Ovary (tissue), 9 donors: ENCODE results near the gene CFAP299. TPM values are rescaled to one million over a fixed set of nuclear protein-coding genes. Genes with fewer than 3 reads are reported as not detected.

Experiments
- DNase-seq, 5 donors: peaks; one replicate each; pipeline ENCODE4 v3.0.0-alpha.2; 2019 to 2020
- H3K27ac ChIP-seq, 2 donors: fragments of 200-600 bp; one replicate each; pipeline versions ENCODE4 v1.5.1 to v1.8.0; 2019 to 2022
- H3K27me3 ChIP-seq: fragments of 200-600 bp; one replicate; pipeline ENCODE4 v1.8.0; 2022
- H3K36me3 ChIP-seq: fragments of 200-600 bp; sonication (generic); one replicate; pipeline ENCODE4 v1.5.1; 2019
- H3K4me1 ChIP-seq: one replicate; pipeline ENCODE4 v1.8.1; 2013; ENCODE audit warnings: mild to moderate bottlenecking, moderate library complexity; ENCODE audit not compliant: insufficient read depth
- H3K4me3 ChIP-seq: fragments of 200-600 bp; sonication (generic); one replicate; pipeline ENCODE4 v1.5.1; 2017
- H3K9me3 ChIP-seq, 2 donors: fragments of 200-600 bp in 1 of 2; sonication (generic) in 1 of 2; one replicate each; pipeline versions ENCODE4 v1.5.1 to v1.8.1; 2013 to 2019; ENCODE audit warnings: mild to moderate bottlenecking in 1 of 2, moderate library complexity in 1 of 2
- CTCF ChIP-seq, 3 donors: fragments of 450-650 bp in 2 of 3; fragments of 200-600 bp in 1 of 3; IDR thresholded peaks; one replicate each; pipeline versions ENCODE4 v1.5.1 to v1.8.0; 2016 to 2022; ENCODE audit warnings: antibody characterized with exemption in 3 of 3, mild to moderate bottlenecking in 1 of 3
- EP300 ChIP-seq: sonication (generic); formaldehyde crosslinking; IDR thresholded peaks from one replicate; pipeline ENCODE4 v1.6.1; 2017; ENCODE audit warnings: antibody characterized with exemption
- POLR2A ChIP-seq: fragments of 450-650 bp; IDR thresholded peaks from one replicate; pipeline ENCODE4 v1.6.1; 2017; ENCODE audit warnings: antibody characterized with exemption, mild to moderate bottlenecking, moderate library complexity
- WGBS, 3 donors: extraction: QIAGEN DNeasy Blood & Tissue Kit in 1 of 3; methylation state at CpG; one replicate each; pipeline versions ENCODE4 v1.1.5 to v1.1.7; 2013 to 2017; 5-methylcytosine and 5-hydroxymethylcytosine counted together
- intact Hi-C, 4 donors: fragments of 100-400 bp; cut with DNase I; formaldehyde crosslinking; loops; one replicate each; pipeline versions ENCODE4 v1.11.0 to v1.15.1; 2022 to 2023
- polyA plus RNA-seq, 2 donors: library from polyadenylated mRNA; stranded (reverse); fragments of 200-250 nt in 1 of 2; fragments of 350-450 nt in 1 of 2; fragmentation: Illumina TruSeq in 1 of 2; extraction: RNeasy Lipid Tissue Mini Kit (QIAGEN cat#74804) in 1 of 2; gene quantifications; one replicate each; pipeline ENCODE4 v1.2.3, GENCODE V29; 2013 to 2014
- total RNA-seq, 7 donors: library from RNA; depleted of rRNA in 2 of 7; stranded (reverse); fragments of >200 nt in 2 of 7; fragmentation: NEBNext Ultra II Directional in 3 of 7; extraction: Animal tissue kit (Norgen Biotek cat#: 25700) in 3 of 7; gene quantifications; one replicate each; pipeline versions ENCODE4 v1.1.0 to v1.2.4, GENCODE V29; 2016 to 2023
- donor health status: DM: no; HTN: no; CAD: no; lungs with moderate emphysema.
- donor health status: DM: no; HTN: no; CAD: no.
- donor health status: Bipolar disorder and iron deficiency.
- donor health status: DM: yes; HTN: yes; CAD: no.
- donor health status: DM: no; HTN: no; CAD: no.
- donor health status: DM: yes; HTN: yes; CAD: no.

CFAP299 gene
- total and polyA plus RNA-seq, 9 donors = 0.32 to 17.0 (median 0.97) TPM; not detected in 2

GRCh38 chr4:80840396-80840795 is 504.9 kb downstream of the CFAP299 start:
- TF ChIP-seq CTCF (IDR thresholded peaks at IDR 0.05) = no peak
- no peak for TF ChIP-seq EP300
- TF ChIP-seq POLR2A = no peak
- WGBS, 3 donors = 10 to 49% (median 11%) methylated on average over 1 of the region's 1 CpG
- Histone ChIP-seq H3K9me3 (no peaks in the 10 kb centered on the region), H3K27ac (no peak overlapping the region), H3K4me3 (no peak overlapping the region), H3K27me3 (no peaks in the 10 kb centered on the region), H3K36me3 (no peaks in the 10 kb centered on the region), H3K4me1 (peaks cover 2% of the 10 kb centered on the region)
- intact Hi-C loops = no loop called here
- DNase-seq = no peak

GRCh38 chr4:80841587-80842281 is 506.2 kb downstream of the CFAP299 start:
- Histone ChIP-seq H3K4me1 (peaks cover 2% of the 10 kb centered on the region), H3K4me3 (no peak overlapping the region), H3K36me3 (no peaks in the 10 kb centered on the region), H3K9me3 (no peaks in the 10 kb centered on the region), H3K27ac (no peak overlapping the region), H3K27me3 (no peaks in the 10 kb centered on the region)
- DNase-seq = no peak
- intact Hi-C loops = no loop called here
- WGBS, 3 donors = 81 to 92% (median 89%) methylated on average over 2 of the region's 2 CpGs
- TF ChIP-seq POLR2A (no peak), CTCF (IDR thresholded peaks at IDR 0.05) (no peak), EP300 (no peak)

GRCh38 chr4:80846210-80846609 is 510.7 kb downstream of the CFAP299 start:
- H3K4me1 ChIP-seq = peaks cover 2% of the 10 kb centered on the region
- TF ChIP-seq CTCF (IDR thresholded peaks at IDR 0.05) (no peak), POLR2A (no peak), EP300 (no peak)
- no peak for DNase-seq
- H3K36me3 ChIP-seq = no peaks in the 10 kb centered on the region
- H3K9me3 ChIP-seq = no peaks in the 10 kb centered on the region
- no peaks in the 10 kb centered on the region for H3K27me3 ChIP-seq
- no peak overlapping the region for H3K27ac ChIP-seq
- H3K4me3 ChIP-seq = no peak overlapping the region
- intact Hi-C loops = no loop called here

GRCh38 chr4:80852061-80852460 is 516.5 kb downstream of the CFAP299 start:
- no peak overlapping the region for H3K27ac ChIP-seq
- no peak overlapping the region for H3K4me3 ChIP-seq
- H3K36me3 ChIP-seq = no peaks in the 10 kb centered on the region
- DNase-seq = no peak
- H3K9me3 ChIP-seq = no peaks in the 10 kb centered on the region
- no peak for TF ChIP-seq POLR2A
- no peak for TF ChIP-seq CTCF (IDR thresholded peaks at IDR 0.05)
- no peak for TF ChIP-seq EP300
- WGBS, 3 donors = 51 to 55% (median 52%) methylated on average over 2 of the region's 2 CpGs
- no peaks in the 10 kb centered on the region for H3K27me3 ChIP-seq
- H3K4me1 ChIP-seq = no peaks in the 10 kb centered on the region
- intact Hi-C loops = no loop called here
